Measurements from ENCODE around the gene ZCCHC2.

The ZCCHC2 gene

DNA sequence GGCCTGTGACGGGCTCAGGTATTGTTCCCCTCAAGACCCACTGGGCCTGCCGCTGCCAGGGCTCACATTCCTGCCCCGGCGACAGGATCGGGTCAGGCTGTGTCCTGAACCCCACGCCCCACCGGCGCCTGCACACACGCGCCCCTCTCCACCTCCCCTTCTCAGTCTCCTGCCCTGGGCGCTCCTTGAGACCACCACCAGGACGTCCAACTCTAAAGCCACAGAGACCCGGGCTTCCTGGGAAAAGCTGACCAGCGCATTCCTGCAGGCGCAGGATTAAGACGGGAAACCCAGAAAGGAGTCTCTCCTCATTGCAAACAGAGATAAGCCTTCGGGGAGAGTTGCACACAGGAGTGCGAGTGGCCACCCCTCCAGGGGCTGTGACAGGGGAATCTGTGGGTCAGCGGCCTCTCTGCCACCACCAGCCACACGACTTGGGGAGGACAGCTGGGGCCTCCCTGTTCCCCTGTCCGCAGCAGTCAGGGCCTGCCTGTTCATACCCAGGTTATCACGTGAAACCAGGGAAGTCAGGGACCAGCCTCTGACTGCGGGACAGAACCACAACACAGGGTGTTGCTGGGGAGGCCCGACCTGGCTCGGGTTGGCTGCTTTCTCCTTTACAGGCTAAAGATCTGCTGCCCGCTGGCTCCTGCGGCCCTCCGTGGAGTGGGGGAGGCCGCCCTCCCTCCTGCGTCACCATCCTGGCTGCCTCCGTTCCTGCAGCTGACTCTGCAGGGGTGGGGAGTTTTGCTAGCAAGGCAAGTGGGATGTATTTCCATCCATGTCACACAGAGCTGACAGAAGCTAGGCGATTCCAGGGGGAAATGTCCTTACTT is 88.8 kb downstream of the ZCCHC2 start:
- DNase-seq = no peak

DNA sequence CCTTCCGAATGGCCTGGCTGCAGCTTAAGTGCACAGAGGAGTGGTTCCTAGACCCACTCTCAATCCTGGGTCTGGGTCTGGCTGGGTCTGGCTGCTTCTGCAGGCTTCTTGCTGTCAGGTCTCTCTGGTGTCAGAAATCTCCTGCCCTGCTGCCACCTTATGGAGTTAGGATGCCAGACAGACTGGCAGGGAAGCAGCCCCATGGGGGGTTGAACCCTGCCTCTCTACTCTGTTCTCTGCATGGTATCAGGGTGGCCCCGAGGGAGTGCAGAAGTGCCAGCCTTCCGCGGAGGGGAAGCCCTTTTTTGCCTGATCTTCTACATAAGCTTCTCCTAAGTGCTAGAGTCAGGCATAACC is 89.4 kb downstream of the ZCCHC2 start:
- no peak for DNase-seq

DNA sequence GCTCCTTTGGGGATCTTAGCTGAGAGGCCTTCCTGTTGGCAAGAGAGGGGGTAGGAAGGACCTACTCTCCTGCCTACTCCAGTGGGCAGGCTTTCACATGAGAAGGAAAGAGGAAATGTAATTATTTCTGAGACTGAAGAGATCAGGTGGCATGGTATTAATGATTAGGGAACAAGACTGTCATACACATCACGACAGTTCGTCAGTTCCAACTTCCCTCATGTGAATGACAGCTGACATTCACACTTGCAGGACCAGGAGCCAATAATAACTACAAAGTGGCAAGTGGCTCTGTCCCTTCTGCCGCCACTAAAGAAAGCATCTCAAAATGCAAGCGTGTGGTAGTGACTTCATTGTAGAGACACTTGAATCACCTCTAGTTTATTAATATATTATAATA is 90.0 kb downstream of the ZCCHC2 start:
- DNase-seq = no peak

DNA sequence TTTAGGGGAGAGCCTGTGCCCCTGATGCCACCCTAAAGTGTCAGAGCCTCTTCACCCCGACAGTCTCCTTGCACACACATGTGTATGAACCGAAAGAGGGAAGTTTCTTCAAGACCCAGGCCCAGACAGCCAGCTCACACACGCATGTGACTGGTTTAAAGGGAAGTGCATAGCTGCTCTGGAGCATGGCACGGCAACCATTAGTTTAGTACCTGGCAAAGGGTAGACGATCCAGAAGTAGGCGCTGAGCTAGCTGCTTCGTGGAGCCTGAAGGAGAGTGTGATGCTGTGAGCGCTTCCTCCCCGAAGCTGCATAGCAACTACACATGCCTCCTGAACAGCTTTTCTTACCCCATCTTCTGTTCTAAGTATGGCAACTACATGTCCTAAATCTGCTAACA is 91.7 kb downstream of the ZCCHC2 start:
- no peak for DNase-seq

DNA sequence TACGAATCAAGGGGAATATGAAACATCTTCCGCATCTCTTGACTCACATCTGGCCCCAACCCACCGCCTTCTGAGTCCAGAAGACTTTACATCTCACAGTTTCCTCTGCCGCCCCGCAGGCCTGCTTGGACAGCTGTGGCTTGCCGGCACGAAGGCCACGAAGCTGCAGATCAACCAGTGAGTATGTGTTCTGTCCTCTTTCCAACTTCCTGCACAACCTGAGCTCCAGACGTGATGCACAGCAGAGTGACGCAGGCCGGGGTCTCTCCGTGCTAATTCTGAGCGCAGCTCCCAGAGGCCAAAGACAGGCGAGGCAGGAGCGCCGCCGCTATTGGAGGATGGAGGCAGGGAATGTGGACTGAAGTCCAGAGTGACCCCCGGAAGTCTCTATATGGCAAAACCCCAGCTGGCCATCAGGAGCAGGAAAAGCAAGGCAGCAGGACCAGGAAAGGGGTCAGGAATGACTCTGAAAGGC is 93.5 kb downstream of the ZCCHC2 start:
- DNase-seq = peak; percentile 73

DNA sequence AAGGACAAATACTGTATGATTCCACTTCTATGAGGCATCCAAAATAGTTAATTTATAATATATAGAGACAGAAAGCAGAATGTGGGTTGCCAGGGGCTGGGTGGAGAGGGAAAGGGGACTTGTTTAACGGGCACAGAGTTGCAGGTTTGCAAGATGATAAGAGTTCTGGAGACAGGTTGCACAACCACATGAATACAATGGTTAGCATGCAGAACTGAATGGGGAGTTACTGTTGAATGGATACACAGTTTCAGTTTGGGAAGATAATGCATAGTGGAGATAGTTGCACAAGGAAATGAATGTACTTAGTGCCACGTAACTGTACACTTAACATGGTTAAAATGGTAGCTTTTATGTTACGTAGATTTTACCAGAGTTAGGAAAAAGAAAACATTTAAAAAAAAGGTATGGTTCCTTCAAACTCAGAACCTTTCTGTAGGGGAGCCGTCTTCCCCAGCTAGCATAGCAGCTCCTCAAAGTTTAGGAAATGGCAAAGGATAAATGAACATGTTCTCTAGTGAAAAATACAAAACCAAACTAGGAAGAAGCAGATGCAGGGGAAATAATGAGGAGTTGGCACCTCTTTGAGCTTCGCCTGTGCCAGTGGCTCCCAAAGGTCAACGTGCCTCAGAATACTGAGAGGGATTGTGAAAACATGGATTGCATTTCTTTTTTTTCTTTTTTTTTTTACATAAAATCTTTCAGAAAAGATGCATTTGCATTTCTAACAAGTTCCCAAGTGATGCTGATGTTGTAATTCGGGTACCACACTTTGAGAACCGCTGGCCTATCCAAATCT is 95.2 kb downstream of the ZCCHC2 start:
- no peak for DNase-seq

DNA sequence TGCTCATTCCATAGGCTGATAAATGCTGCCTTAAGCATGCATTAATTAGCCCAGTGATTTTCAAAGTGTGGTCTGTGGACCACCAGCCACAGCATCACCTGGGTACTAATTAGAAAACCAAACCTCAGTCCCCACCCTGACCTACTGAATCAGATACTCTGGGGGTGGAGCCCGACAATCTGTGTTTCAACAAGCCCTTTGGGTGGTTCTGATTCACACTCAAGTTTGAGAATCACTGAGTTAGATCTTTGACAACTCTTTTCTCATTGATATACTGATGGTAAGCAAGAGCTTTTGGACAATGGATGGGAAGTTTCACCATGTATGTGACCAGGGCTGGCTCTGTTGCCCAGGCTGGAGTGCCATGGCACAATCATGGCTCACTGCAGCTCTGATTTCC is 95.9 kb downstream of the ZCCHC2 start:
- no peak for DNase-seq

DNA sequence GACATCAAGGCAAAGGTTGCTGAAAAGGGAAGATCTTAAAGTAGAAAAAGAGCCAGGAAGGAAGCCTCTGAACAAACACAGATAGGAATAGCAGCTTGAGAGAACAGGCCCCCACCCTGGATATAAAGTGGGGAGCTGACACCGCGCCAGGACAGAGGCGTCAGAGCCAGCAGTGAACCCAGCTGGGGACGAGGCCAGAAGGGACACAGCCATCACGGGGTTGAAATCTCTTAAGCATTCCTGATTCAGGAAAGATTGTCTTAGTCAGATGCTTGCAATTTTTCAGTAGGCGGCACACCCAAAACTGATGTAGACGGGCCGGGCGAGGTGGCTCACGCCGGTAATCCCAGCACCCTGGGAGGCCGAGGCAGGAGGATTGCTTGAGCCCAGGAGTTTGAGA is 98.7 kb downstream of the ZCCHC2 start:
- no peak for DNase-seq

DNA sequence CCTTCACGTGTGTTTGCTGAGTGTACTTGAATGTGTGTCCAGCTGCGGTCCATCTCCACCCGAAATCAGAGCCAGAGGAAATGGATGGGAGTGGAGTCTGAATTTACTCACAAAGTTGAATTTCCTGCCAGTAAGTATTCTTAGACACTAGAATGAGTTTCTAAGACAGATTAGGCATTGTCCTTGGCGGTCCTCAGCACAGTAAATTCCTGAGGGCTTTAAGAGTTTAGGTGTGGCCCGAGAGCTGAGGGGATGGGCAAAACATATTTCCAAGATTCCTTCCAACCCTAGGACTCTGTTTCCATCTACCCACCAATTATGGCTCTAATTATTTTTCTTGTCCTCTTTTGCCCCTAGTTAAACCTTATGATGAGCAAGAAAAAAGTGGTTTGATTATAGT is 102.2 kb downstream of the ZCCHC2 start:
- no peak for DNase-seq
